SJSA1 (cell line): ENCODE data around the gene ACADM. TPM values are rescaled to one million over a fixed set of nuclear protein-coding genes. Genes with fewer than 3 reads are reported as not detected.
"Not testable (repeated sequence)": the region's sequence is repeated elsewhere in the genome, so short reads cannot be mapped to it uniquely, and the experiment has no call there.

ENCODE experiments used
- DNase-seq, 2 experiments: peaks; one replicate each; pipeline ENCODE4 v3.0.0-alpha.2; 2015 to 2020; ENCODE audit warnings: low spot score in 2 of 2, low read depth in 1 of 2
- H3K27ac ChIP-seq: fragments of 250-450 bp; sonication (Bioruptor Pico); 2 replicates; pipeline ENCODE4 v1.5.1; 2020; ENCODE audit warnings: mild to moderate bottlenecking, moderate library complexity
- H3K27me3 ChIP-seq: fragments of 250-450 bp; sonication (Bioruptor Pico); replicated peaks from 2 replicates; pipeline ENCODE4 v1.5.1; 2020; ENCODE audit warnings: mild to moderate bottlenecking, moderate library complexity
- H3K36me3 ChIP-seq: fragments of 250-450 bp; sonication (Bioruptor Pico); 2 replicates; pipeline ENCODE4 v1.5.1; 2020; ENCODE audit warnings: mild to moderate bottlenecking
- H3K4me1 ChIP-seq: fragments of 250-450 bp; sonication (Bioruptor Pico); replicated peaks from 2 replicates; pipeline ENCODE4 v1.6.1; 2021; ENCODE audit warnings: mild to moderate bottlenecking
- H3K4me3 ChIP-seq: fragments of 250-450 bp; sonication (Bioruptor Pico); 2 replicates; pipeline ENCODE4 v1.5.1; 2020; ENCODE audit warnings: mild to moderate bottlenecking
- H3K9me3 ChIP-seq: fragments of 250-450 bp; sonication (Bioruptor Pico); replicated peaks from 2 replicates; pipeline ENCODE4 v1.5.1; 2020; ENCODE audit warnings: mild to moderate bottlenecking
- total RNA-seq: library from RNA; depleted of rRNA; stranded (reverse); fragments of >200 nt; shearing (Covaris generic); gene quantifications from 2 replicates; pipeline ENCODE4 v1.2.3, GENCODE V29; 2014

Gene ACADM
- total RNA-seq, 1 experiment from 2014 or later, result 52.0 TPM

- no peak overlapping the region for H3K4me3 ChIP-seq
- H3K9me3 ChIP-seq, result no peaks in the 10 kb centered on the region
- H3K36me3 ChIP-seq, result 0 out of 2 replicates have a peak, but pooled peaks cover 5% of the 10 kb centered on the region
- H3K4me1 ChIP-seq, result peaks cover 12% of the 10 kb centered on the region
- no peak overlapping the region for H3K27ac ChIP-seq
- no peaks in the 10 kb centered on the region for H3K27me3 ChIP-seq
- DNase-seq, result no peak
Observed at GRCh38 chr1:75722966-75723365, 1.5 kb upstream of the ACADM start.

- H3K4me1 ChIP-seq, result peaks cover 12% of the 10 kb centered on the region
- H3K36me3 ChIP-seq, result peaks cover 5% of the 10 kb centered on the region; the same call in 1 of the 2 replicates
- H3K9me3 ChIP-seq, result no peaks in the 10 kb centered on the region
- H3K27me3 ChIP-seq, result no peaks in the 10 kb centered on the region
- H3K27ac ChIP-seq, result peak overlapping the region; percentile 91
- H3K4me3 ChIP-seq, result peak overlapping the region; percentile 70
- peak; percentile 76 to 88 for DNase-seq
Observed at GRCh38 chr1:75723989-75724471, 479 bp upstream of the ACADM start.

GRCh38 chr1:75725266-75725665 is 757 bp downstream of the ACADM start:
- Histone ChIP-seq H3K27ac (peak overlapping the region; percentile 91; the same call in 1 of the 2 replicates), H3K4me3 (peak overlapping the region; percentile 70), H3K4me1 (peaks cover 12% of the 10 kb centered on the region), H3K27me3 (no peaks in the 10 kb centered on the region), H3K36me3 (peaks cover 5% of the 10 kb centered on the region; the same call in 1 of the 2 replicates), H3K9me3 (no peaks in the 10 kb centered on the region)
- DNase-seq, result peak in 1 of 2 experiments; percentile 5

GRCh38 chr1:75725861-75726361 is 1.4 kb downstream of the ACADM start:
- Histone ChIP-seq H3K36me3 (peaks cover 5% of the 10 kb centered on the region; the same call in 1 of the 2 replicates), H3K4me3 (peak overlapping the region; percentile 70), H3K9me3 (no peaks in the 10 kb centered on the region), H3K4me1 (peaks cover 12% of the 10 kb centered on the region), H3K27ac (0 out of 2 replicates have a peak overlapping the region, but pooled peaks have one; percentile 91), H3K27me3 (no peaks in the 10 kb centered on the region)
- no peak for DNase-seq

GRCh38 chr1:75727571-75727970 is 3.1 kb downstream of the ACADM start:
- Histone ChIP-seq H3K4me3 (no peak overlapping the region), H3K9me3 (no peaks in the 10 kb centered on the region), H3K27ac (no peak overlapping the region), H3K36me3 (peaks cover 9% of the 10 kb centered on the region), H3K27me3 (no peaks in the 10 kb centered on the region), H3K4me1 (peaks cover 12% of the 10 kb centered on the region)
- no peak for DNase-seq

- Histone ChIP-seq H3K4me1 (peaks cover 5% of the 10 kb centered on the region; the same call in 1 of the 2 replicates), H3K4me3 (no peak overlapping the region), H3K27ac (no peak overlapping the region), H3K27me3 (no peaks in the 10 kb centered on the region), H3K9me3 (no peaks in the 10 kb centered on the region), H3K36me3 (peaks cover 26% of the 10 kb centered on the region)
- DNase-seq, result no peak
Observed at GRCh38 chr1:75730432-75730831, 5.9 kb downstream of the ACADM start.

GRCh38 chr1:75731881-75732280 is 7.4 kb downstream of the ACADM start:
- Histone ChIP-seq H3K27me3 (no peaks in the 10 kb centered on the region), H3K36me3 (peaks cover 34% of the 10 kb centered on the region), H3K4me1 (no peaks in the 10 kb centered on the region), H3K9me3 (no peaks in the 10 kb centered on the region), H3K4me3 (no peak overlapping the region), H3K27ac (no peak overlapping the region)
- no peak for DNase-seq

- no peaks in the 10 kb centered on the region for H3K27me3 ChIP-seq
- no peak for DNase-seq
- H3K4me1 ChIP-seq, result no peaks in the 10 kb centered on the region
- H3K9me3 ChIP-seq, result no peaks in the 10 kb centered on the region
- no peak overlapping the region for H3K27ac ChIP-seq
- no peak overlapping the region for H3K4me3 ChIP-seq
- H3K36me3 ChIP-seq, result peaks cover 38% of the 10 kb centered on the region
Observed at GRCh38 chr1:75732703-75733102, 8.2 kb downstream of the ACADM start.

- Histone ChIP-seq H3K27ac (no peak overlapping the region), H3K27me3 (no peaks in the 10 kb centered on the region), H3K4me1 (no peaks in the 10 kb centered on the region), H3K9me3 (no peaks in the 10 kb centered on the region), H3K36me3 (peaks cover 39% of the 10 kb centered on the region), H3K4me3 (no peak overlapping the region)
- DNase-seq, result no peak
Observed at GRCh38 chr1:75733661-75734060, 9.2 kb downstream of the ACADM start.

- Histone ChIP-seq H3K4me3 (no peak overlapping the region), H3K27me3 (no peaks in the 10 kb centered on the region), H3K4me1 (no peaks in the 10 kb centered on the region), H3K27ac (no peak overlapping the region), H3K9me3 (no peaks in the 10 kb centered on the region), H3K36me3 (peaks cover 54% of the 10 kb centered on the region)
- no peak for DNase-seq
Observed at GRCh38 chr1:75736016-75736415, 11.5 kb downstream of the ACADM start.

- Histone ChIP-seq H3K36me3 (peaks cover 40% of the 10 kb centered on the region), H3K27me3 (no peaks in the 10 kb centered on the region), H3K4me3 (no peak overlapping the region), H3K9me3 (no peaks in the 10 kb centered on the region), H3K4me1 (no peaks in the 10 kb centered on the region), H3K27ac (no peak overlapping the region)
- DNase-seq, result no peak
Observed at GRCh38 chr1:75742047-75742625, 17.6 kb downstream of the ACADM start.

- Histone ChIP-seq H3K4me3 (no peak overlapping the region), H3K27ac (no peak overlapping the region), H3K36me3 (peaks cover 38% of the 10 kb centered on the region), H3K9me3 (no peaks in the 10 kb centered on the region), H3K27me3 (no peaks in the 10 kb centered on the region), H3K4me1 (no peaks in the 10 kb centered on the region)
- no peak for DNase-seq
Observed at GRCh38 chr1:75745276-75745675, 20.8 kb downstream of the ACADM start.

GRCh38 chr1:75757210-75757609 is 32.7 kb downstream of the ACADM start:
- H3K27ac ChIP-seq, H3K9me3 ChIP-seq, H3K4me3 ChIP-seq, H3K27me3 ChIP-seq, DNase-seq, H3K4me1 ChIP-seq: not testable (repeated sequence)
- peaks cover 53% of the 10 kb centered on the region for H3K36me3 ChIP-seq

- H3K27me3 ChIP-seq, H3K9me3 ChIP-seq, H3K4me1 ChIP-seq, H3K4me3 ChIP-seq, H3K27ac ChIP-seq, DNase-seq: not testable (repeated sequence)
- H3K36me3 ChIP-seq, result peaks cover 48% of the 10 kb centered on the region
Observed at GRCh38 chr1:75758543-75758942, 34.0 kb downstream of the ACADM start.
